NCI-H1694 (cell line): Measurements from ENCODE around the gene GRB7.
"Not testable (repeated sequence)": the region's sequence is repeated elsewhere in the genome, so short reads cannot be mapped to it uniquely, and the experiment has no call there.

ENCODE experiments used
- DNase-seq: peaks from one replicate; lab custom pipeline; 2025; lab: John Stamatoyannopoulos, UW

The GRB7 gene

DNA sequence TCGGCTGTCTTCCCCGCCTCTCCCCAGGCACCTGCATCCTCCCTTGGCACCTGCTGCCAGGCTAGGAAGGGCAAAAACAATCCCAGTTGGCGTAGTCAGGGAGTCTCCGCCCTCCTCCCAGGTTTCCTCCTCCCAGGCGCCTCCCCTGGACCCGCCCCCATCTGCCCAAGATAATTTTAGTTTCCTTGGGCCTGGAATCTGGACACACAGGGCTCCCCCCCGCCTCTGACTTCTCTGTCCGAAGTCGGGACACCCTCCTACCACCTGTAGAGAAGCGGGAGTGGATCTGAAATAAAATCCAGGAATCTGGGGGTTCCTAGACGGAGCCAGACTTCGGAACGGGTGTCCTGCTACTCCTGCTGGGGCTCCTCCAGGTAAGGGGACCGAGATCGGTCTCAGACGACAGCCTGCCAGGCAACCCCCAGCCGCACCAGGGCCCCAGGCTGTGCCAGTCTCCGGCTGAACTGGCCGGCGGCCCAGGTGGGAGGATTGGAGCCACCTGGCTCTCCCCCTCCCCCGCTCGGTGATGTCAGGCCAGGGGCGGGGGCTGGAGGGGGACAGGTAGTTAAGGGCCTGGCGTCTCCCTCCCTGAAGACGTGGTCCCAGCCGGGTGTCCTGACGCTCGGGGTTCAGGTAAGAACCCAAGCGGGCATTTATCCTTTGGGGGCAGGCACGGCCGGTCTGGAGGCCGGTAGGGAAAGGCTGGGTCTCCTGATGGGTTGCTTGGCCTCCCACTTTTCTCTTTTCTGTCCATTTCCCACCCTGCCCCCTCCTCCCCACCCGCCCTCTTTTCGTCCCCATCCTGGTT lies at the start of gene GRB7:
GRB7 (plus strand) TSS at position 179 of the 808 bp plus-strand sequence. CDS start 4,364 bp downstream, outside the sequence.
- DNase-seq, result no peak

DNA sequence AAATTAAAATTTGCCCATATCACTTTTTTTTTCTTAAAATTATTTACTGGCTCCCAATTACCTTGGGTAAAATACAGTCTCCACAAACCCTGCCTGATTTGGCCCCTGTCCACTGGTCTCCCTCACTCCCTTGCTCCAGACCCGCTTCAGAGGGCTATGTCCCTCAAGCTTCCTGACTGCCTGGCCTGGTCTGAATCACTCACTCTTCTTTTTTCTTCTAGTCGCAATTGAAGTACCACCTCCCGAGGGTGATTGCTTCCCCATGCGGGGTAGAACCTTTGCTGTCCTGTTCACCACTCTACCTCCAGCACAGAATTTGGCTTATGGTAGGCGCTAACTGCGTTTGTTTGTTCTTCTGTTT lies 49.3 kb upstream of the GRB7 start:
- no peak for DNase-seq

DNA sequence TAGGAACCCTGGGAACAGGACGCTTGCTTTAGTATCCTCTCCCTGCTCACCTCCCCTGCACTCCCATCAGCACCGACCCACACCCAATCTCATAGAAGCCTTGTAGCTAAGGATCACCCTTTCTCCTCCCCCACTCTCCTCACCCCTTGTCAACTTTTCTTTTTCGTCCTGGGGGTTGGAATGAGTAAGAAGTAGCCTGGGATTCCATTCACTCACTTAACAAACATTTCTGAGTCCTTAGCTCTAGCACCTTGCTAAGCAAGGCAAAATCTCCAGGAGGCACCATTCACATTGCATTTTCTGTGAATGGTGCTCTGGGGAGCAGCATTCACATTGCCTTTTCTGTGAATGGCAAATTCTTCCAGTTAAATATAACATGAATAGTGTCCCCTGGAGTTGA lies 48.8 kb upstream of the GRB7 start:
- no peak for DNase-seq

DNA sequence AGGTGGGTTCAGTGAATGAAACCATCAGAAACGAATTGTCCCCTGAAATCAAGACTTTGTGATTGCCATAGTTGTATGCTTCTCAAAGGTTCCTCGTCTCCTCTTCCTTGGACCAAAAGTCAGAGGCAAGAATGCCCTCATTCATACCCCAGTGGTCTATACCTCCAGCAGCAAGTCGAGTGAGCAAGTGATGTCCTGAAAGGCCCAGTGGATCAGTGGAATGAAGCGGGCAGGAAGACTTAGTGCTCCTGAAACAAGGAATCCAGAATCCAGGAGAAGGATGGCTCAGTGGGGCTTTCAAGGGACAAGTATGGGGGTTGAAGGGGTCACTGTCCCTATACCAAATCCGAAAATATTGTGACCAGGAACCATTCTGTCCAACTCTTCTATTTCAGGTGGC lies 43.1 kb upstream of the GRB7 start:
- no peak for DNase-seq

DNA sequence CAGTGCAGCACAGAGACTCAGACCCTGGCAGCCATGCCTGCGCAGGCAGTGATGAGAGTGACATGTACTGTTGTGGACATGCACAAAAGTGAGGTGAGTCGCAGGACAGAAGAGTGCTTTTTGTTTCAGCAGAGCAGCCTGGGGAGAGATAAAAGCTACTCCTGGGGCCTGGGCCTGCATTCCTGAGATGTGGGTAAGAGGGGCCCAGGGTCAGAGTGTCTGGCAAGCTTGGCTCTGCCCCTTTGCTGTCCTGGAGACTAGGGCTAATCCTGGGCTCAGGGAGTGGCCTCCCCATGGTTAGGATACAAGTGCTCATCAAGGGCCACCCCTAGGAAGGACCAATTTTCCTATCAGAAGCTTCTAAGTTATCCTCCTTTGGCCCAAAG lies 42.7 kb upstream of the GRB7 start:
- no peak for DNase-seq

DNA sequence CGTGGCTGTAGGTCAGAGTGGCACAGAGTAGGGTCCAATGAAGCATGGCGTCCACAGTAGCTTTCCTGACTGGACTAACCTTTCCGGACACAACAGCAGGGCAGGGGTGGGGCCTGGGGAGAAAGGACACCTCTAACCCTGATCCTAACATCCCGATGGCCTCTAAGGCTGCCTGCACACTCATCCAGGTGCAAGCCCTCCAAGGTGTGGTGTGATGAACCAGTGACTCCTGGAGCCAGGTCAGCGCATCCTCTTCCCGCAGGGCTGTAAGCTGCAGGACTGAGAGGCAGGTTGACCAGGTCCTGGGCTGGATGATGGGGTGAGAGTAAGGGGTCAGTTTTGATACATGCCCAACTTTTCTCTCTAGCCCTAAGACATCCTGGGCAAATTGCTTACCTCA lies 41.0 kb upstream of the GRB7 start:
- no peak for DNase-seq

DNA sequence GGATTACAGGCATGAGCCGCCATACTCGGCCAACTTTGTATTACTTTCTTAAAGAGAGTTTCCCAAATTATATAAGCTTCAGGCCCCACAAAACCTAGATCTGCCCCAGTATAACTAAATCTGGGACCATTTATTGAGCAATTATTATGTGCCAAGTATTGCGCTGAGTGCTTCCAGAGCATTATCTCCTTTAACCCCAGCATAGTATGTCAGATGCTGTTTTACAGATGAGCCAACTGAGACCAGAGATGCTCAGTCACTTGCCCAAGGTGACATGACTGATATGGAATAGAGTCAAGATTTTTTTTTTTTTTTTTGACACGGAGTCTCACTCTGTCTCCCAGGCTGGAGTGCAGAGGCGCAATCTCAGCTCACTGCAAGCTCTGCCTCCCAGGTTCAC lies 39.8 kb upstream of the GRB7 start:
- DNase-seq, result no peak

DNA sequence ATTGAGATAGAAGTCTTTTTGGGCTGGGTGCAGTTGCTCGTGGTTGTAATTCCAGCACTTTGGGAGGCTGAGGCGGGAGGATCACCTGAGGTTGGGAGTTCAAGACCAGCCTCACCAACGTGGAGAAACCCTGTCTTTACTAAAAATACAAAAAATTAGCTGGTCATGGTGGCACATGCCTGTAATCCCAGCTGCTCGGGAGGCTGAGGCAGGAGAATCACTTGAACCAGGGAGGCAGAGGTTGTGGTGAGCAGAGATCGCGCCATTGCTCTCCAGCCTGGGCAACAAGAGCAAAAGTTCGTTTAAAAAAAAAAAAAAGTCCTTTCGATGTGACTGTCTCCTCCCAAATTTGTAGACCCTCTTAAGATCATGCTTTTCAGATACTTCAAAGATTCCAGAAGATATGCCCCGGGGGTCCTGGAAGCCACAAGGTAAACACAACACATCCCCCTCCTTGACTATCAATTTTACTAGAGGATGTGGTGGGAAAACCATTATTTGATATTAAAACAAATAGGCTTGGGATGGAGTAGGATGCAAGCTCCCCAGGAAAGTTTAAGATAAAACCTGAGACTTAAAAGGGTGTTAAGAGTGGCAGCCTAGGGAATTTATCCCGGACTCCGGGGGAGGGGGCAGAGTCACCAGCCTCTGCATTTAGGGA lies 38.5 kb upstream of the GRB7 start:
- DNase-seq, result not testable (repeated sequence)

DNA sequence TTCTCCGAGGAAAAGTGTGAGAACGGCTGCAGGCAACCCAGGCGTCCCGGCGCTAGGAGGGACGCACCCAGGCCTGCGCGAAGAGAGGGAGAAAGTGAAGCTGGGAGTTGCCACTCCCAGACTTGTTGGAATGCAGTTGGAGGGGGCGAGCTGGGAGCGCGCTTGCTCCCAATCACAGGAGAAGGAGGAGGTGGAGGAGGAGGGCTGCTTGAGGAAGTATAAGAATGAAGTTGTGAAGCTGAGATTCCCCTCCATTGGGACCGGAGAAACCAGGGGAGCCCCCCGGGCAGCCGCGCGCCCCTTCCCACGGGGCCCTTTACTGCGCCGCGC lies 38.0 kb upstream of the GRB7 start, which contains the start of gene ERBB2:
ERBB2 (plus strand) TSS at position 247 of the 330 bp plus-strand sequence. CDS start 175 bp downstream, outside the sequence.
- DNase-seq, result no peak

DNA sequence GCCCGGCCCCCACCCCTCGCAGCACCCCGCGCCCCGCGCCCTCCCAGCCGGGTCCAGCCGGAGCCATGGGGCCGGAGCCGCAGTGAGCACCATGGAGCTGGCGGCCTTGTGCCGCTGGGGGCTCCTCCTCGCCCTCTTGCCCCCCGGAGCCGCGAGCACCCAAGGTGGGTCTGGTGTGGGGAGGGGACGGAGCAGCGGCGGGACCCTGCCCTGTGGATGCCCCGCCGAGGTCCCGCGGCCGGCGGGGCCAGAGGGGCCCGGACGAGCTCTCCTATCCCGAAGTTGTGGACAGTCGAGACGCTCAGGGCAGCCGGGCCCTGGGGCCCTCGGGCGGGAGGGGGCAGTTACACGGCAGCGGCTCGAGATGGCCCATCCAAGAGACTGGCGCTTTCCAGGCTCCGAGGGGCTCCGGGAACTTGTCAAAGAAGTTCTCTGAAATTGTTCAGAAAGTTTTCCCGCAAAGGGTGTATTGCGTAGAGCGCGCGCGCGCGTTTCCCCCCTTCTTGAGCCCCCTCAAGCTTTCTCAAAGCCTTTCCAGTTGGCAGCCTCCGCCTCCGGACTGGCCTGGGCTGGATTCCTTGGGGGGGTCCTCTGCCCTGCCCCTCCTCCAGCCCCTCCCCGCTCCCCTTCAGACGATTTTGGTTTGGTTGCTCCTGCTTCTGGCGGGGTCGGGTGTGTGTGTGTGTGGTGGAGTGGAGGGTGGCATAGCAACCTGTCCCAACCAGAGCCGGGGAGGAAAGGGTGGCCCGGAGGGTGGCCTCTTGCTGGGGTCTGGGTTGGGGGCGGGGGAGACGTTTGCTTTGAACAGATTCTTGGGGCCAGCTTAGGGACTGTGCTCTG lies 37.4 kb upstream of the GRB7 start:
- no peak for DNase-seq

DNA sequence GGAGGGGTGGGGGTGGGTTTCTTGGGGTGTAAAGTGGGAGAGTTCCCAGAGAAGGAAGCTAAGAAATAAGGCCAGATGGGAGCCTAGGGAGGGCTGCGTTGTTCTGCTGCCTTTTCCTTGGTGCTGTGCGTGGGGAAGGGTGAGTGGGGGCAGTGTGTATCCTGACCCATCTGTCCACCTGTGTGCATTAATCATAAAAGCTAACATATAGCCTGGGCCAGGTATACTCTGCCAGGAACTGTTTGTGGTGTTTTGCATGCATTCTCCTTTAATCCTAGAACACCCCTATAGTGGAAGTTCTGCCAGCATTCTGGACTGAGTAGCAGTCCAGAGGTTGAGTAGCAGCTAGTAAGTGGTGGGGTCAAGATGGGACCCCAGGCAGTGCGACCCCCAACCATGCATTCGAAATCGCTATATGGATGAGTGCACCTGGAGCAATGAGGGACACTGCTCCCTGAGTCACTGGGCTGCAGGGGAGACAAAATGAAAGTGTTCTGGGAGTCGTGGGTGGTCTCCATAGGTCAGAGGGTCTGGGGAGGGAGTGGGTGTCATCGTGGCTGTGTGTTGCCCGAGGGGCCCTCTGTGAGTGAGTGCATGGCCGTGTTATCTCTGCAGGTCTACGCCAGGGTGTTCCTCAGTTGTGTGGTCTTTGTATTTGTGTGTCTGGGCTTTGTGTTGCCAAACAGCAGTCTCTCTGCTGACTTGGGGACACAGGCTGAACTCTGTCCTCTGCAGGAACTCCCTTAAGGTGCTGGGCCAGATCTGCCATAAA lies 36.5 kb upstream of the GRB7 start:
- no peak for DNase-seq

DNA sequence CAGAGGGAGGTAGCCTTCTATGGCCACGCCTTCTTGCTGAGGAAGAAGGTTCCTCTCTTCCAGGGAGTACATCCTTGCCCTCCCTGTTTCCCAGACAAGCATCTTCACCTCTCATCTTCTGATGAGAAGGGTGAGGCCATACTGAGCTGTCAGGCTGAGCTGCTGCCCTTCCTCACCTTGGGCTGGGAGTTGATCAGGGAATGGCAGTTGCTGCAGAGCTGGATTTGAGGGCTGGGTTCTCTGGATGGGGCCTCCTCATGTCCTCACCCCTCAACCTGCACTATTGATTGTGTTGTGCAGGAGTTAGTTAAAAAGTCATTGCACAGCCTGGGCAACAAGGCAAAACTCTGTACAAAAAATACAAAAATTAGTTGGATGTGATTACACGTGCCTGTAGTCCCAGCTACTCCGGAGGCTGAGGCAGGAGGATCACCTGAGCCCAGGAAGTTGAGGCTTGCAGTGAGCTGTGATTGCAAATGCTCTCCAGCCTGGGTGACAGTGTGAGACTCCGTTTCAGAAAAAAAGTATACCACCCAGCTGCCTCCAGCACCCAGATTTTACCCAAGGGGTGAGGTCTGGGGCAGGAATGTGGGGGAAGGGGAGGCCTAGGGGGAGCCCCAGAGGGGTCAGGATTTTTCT lies 35.8 kb upstream of the GRB7 start:
- no peak for DNase-seq

DNA sequence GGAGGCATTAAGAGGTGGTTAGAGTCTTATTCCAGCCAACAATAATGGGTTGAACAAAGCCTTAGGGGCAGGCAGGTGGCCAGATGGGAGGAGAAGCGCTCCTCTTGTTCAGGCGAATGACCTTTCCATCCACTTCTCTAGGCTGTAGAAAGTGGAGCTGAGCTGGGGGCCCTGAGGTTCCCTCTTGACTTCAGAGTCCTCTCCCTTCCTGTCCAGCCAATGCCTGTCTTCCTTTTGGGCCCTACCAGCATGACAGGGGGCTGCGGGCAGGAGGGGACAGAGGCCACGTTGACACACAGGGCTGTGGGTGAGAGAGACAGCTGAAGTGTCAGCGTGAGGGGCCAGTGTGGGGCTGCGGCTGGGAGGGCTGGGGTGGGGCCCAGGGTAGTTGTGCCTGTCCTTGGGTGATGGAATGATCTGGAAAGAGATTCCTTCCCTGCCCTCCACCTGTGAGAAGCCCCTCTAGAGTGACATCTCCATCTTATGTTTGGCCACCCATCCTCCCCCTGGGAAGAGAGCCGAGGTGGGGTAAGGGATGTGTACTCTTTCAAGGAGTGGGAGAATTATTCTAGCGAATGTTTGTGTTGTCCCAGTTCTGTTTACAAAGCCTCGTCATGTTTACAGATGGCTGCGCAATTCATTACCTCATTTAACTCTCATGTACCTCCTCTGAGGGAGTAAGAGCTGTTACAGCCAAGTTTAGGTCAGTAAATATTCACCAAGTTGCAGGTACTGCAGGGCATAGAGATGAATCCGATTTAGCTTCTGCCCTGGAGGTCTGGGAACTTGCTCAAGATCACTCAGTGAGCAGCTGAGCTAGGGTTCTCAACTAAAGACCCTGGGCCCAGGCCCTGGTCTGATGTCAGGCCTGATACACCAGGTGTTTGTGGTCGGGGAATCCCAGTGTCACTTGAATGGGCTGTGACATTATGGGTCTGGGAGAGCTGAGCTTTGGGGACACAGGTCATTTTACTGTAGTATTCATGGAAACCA lies 34.5 kb upstream of the GRB7 start:
- no peak for DNase-seq

DNA sequence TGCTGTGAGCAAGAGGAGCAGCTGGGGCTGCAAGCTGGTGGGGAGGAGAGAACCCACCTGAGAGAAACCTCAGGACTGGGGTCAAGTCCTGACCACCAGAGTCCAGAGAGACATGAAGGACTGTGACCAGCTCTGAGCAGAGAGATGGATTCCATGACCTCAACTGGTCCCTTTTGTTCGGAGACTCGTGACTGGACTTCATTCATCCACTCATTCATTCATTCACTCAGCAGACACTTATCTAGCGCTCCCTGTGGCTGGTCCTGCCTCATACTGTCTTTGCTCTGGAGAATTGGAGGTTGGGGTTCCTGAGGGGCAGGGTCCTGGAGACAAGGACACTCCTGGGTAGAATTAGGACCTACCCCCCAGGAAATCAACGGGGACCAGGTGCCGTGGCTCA lies 33.8 kb upstream of the GRB7 start:
- no peak for DNase-seq

DNA sequence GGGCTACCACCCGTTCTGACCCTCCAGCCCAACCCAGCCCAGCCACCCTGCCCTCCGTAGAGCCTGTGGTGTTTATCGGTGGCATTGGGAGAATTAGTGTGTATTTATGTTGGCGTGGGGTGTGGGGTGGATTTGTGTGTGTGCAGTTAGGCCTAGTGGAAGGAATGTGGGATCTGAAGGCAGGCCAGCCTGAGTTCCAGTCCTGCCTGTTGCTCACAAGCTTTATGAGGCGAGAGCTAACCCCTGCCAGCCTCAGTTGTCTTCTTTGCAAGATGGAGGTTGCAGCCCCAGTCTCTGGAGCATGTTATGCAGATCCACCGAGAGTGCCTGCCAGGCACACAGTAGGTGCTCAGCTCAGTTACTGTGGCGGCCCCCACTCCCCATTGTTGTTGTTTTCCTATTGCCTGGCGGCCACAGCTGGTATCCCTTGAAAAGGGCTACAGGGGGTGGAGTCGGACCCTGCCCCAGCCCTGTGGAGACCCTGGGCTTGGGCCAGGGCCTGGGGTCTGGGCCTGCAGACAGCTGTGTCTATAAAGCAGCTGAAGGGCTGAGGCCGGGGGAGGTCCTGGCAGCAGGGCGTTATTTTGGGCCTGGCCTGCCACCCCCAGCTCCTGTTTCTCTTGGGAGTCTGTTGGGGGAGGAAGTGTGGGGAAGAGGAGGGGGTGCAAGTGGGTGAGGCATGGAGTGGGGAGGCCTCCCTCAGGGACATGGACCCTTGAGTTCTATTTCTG lies 32.8 kb upstream of the GRB7 start:
- DNase-seq, result no peak

DNA sequence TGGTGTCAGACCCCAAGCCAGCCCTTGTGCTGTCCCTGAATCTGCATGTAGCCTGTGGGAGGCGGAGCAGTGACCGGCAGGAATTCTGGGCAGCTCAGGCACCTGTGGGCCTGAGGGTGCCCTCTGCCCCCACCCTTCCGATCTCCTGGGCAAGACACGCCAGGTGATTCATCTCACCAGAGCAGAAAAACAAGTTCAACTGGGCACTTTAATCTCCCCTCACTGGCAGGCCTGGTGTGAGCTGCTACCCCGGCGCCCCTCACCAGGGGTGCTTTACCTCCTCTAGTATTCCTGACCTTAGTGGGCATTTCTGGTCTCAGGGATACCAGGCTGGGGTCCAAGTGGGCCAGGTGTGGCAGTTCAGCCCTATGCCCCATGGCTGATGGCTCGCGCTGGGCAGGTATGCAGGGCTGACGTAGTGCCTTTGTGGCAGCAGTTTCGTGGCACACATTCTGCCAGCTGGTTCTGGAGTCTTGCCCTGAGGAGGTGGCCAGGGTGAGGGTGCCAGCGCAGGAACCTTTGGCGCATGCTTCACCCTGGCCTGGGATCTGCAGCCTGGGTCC lies 31.9 kb upstream of the GRB7 start:
- no peak for DNase-seq

DNA sequence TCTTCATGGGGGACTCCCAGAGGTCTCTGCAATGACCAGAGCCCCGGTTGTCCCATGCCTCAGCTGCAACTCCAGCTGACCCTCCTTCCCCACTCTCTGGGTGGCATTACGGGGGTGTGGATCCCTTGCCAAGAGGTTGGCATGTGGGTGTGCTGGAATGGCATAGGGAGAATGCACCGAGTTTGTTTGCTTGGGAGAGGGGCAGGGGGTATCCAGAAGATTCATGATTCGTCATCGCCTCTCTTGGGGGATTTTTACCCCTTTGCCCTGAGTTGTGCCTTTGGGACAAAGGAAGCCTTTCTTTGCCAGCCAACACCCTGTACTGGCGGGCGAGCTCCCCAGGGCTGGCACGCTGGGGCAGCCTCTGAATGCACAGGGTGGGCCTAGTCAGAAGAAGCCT lies 31.4 kb upstream of the GRB7 start:
- no peak for DNase-seq

DNA sequence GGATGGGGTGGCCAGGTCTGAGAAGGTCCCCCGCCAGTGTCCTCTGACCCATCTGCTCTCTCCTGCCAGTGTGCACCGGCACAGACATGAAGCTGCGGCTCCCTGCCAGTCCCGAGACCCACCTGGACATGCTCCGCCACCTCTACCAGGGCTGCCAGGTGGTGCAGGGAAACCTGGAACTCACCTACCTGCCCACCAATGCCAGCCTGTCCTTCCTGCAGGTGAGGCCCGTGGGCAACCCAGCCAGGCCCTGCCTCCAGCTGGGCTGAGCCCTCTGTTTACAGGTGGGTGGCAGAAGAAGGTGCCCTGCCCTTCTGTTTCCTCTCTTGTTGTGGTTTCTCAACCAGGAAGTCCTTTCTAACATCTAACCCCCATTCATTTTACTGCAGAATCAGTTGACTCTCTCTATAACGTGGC lies 30.8 kb upstream of the GRB7 start:
- no peak for DNase-seq

DNA sequence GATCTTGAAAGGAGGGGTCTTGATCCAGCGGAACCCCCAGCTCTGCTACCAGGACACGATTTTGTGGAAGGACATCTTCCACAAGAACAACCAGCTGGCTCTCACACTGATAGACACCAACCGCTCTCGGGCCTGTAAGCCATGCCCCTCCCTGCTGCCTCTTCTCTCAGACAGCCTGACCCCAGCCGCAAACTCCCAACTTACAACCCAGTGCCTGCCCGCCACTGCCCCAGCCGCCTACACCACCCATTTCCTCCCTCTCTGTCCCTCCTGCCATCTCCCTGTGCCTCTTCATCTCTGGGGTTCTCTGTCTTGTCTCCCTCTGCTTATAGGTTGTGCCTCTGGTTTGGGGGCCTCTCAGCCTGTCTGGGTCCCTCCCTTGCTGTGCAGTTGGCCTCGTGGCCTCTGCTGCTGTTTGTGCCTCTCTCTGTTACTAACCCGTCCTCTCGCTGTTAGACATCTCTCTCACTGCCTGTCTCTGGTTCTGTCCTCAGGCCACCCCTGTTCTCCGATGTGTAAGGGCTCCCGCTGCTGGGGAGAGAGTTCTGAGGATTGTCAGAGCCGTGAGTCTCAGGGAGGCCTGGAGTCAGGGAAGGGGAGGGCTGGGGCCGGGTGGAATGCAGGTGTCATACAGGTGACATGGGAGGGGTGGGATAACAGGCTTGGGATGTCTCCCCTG lies 28.3 kb upstream of the GRB7 start:
- no peak for DNase-seq
